SK-N-SH treated with all-trans-retinoic acid at 6 μM for 48 hours (cell line): ENCODE results near the gene RAB4A.
A peak's percentile ranks its signal among the peaks of the same experiment; 100 is the strongest.
"Not testable (repeated sequence)": the region's sequence is repeated elsewhere in the genome, so short reads cannot be mapped to it uniquely, and the experiment has no call there.

Experiments
- ATAC-seq: fragments of 200-7000 bp; cut with Tn5 transposase; 3 replicates; pipeline ENCODE4 v1.9.1; 2020; ENCODE audit warnings: mild to moderate bottlenecking, moderate library complexity
- BACH2 ChIP-seq: fragments of 250-450 bp; sonication (Bioruptor Pico); IDR thresholded peaks from 2 replicates; pipeline ENCODE4 v1.9.0; 2021; ENCODE audit warnings: mild to moderate bottlenecking, borderline replicate concordance
- CSDC2 ChIP-seq: fragments of 250-450 bp; sonication (Bioruptor Pico); IDR thresholded peaks from 2 replicates; pipeline ENCODE4 v1.5.0; 2020; ENCODE audit warnings: mild to moderate bottlenecking, moderate library complexity
- CSRNP3 ChIP-seq: fragments of 250-450 bp; sonication (Bioruptor Pico); IDR thresholded peaks from 2 replicates; pipeline ENCODE4 v1.5.1; 2021; ENCODE audit warnings: mild to moderate bottlenecking, moderate library complexity
- ESRRG ChIP-seq: fragments of 250-450 bp; sonication (Bioruptor Pico); IDR thresholded peaks from 2 replicates; pipeline ENCODE4 v1.6.1; 2021; ENCODE audit warnings: mild to moderate bottlenecking
- GLIS3 ChIP-seq: fragments of 250-450 bp; sonication (Bioruptor Pico); IDR thresholded peaks from 2 replicates; pipeline ENCODE4 v1.5.0; 2020; ENCODE audit warnings: mild to moderate bottlenecking, moderate library complexity
- ISL1 ChIP-seq: fragments of 250-450 bp; sonication (Bioruptor Pico); IDR thresholded peaks from 2 replicates; pipeline ENCODE4 v2.1.2; 2022; ENCODE audit warnings: mild to moderate bottlenecking, moderate library complexity
- OSR1 ChIP-seq: fragments of 250-450 bp; sonication (Bioruptor Pico); IDR thresholded peaks from 2 replicates; pipeline ENCODE4 v1.8.0; 2022; ENCODE audit warnings: moderate library complexity, mild to moderate bottlenecking, inconsistent platforms
- POU6F1 ChIP-seq: fragments of 250-450 bp; sonication (Bioruptor Pico); IDR thresholded peaks from 2 replicates; pipeline ENCODE4 v1.8.0; 2021; ENCODE audit warnings: low read depth, mild to moderate bottlenecking, moderate library complexity, borderline replicate concordance
- PPARA ChIP-seq: fragments of 250-450 bp; sonication (Bioruptor Pico); IDR thresholded peaks from 2 replicates; pipeline ENCODE4 v1.5.0; 2020; ENCODE audit warnings: mild to moderate bottlenecking, borderline replicate concordance
- RARB ChIP-seq: fragments of 250-450 bp; sonication (Bioruptor Pico); IDR thresholded peaks from 2 replicates; pipeline ENCODE4 v1.8.0; 2021; ENCODE audit warnings: mild to moderate bottlenecking, moderate library complexity
- SNAI2 ChIP-seq: fragments of 250-450 bp; sonication (Bioruptor Pico); IDR thresholded peaks from 2 replicates; pipeline ENCODE4 v1.5.0; 2020; ENCODE audit warnings: mild to moderate bottlenecking, moderate library complexity
- TCF4 ChIP-seq: fragments of 250-450 bp; sonication (Bioruptor Pico); IDR thresholded peaks from 2 replicates; pipeline ENCODE4 v1.8.0; 2021; ENCODE audit warnings: mild to moderate bottlenecking, moderate library complexity, borderline replicate concordance
- TOX ChIP-seq: fragments of 250-450 bp; sonication (Bioruptor Pico); IDR thresholded peaks from 2 replicates; pipeline ENCODE4 v1.8.0; 2021; ENCODE audit warnings: mild to moderate bottlenecking, moderate library complexity, borderline replicate concordance
- ZC3H10 ChIP-seq: fragments of 250-450 bp; sonication (Bioruptor Pico); IDR thresholded peaks from 2 replicates; pipeline ENCODE4 v1.5.1; 2021; ENCODE audit warnings: mild to moderate bottlenecking, moderate library complexity
- ZFP3 ChIP-seq: fragments of 250-450 bp; sonication (Bioruptor Pico); IDR thresholded peaks from 2 replicates; pipeline ENCODE4 v1.5.0; 2020; ENCODE audit warnings: mild to moderate bottlenecking, moderate library complexity
- ZFP30 ChIP-seq: fragments of 450-650 bp; formaldehyde crosslinking; IDR thresholded peaks from 2 replicates; pipeline ENCODE4 v1.5.0; 2022; ENCODE audit warnings: mild to moderate bottlenecking, moderate library complexity
- ZNF565 ChIP-seq: fragments of 450-650 bp; formaldehyde crosslinking; conservative IDR thresholded peaks from 2 replicates; pipeline ENCODE4 v1.5.0; 2020; ENCODE audit warnings: low read depth, mild to moderate bottlenecking, moderate library complexity
- ZNF70 ChIP-seq: fragments of 450-650 bp; formaldehyde crosslinking; IDR thresholded peaks from 2 replicates; pipeline ENCODE4 v1.5.0; 2020; ENCODE audit warnings: mild to moderate bottlenecking, moderate library complexity
- ZNF8 ChIP-seq: fragments of 450-650 bp; formaldehyde crosslinking; IDR thresholded peaks from 2 replicates; pipeline ENCODE4 v1.5.0; 2020; ENCODE audit warnings: mild to moderate bottlenecking, moderate library complexity
- TF ChIP-seq, protein P1 (sequence below): fragments of 250-450 bp; sonication (Bioruptor Pico); IDR thresholded peaks from 2 replicates; pipeline ENCODE4 v1.5.0; 2020; ENCODE audit warnings: mild to moderate bottlenecking, moderate library complexity
- TF ChIP-seq, protein P2 (sequence below): fragments of 250-450 bp; sonication (Bioruptor Pico); IDR thresholded peaks from 2 replicates; pipeline ENCODE4 v1.5.1; 2020; ENCODE audit warnings: low read depth, mild to moderate bottlenecking, moderate library complexity
- TF ChIP-seq, protein P3 (sequence below): fragments of 250-450 bp; sonication (Bioruptor Pico); IDR thresholded peaks from 2 replicates; pipeline ENCODE4 v1.8.0; 2020; ENCODE audit warnings: mild to moderate bottlenecking, moderate library complexity, borderline replicate concordance

The RAB4A gene

DNA sequence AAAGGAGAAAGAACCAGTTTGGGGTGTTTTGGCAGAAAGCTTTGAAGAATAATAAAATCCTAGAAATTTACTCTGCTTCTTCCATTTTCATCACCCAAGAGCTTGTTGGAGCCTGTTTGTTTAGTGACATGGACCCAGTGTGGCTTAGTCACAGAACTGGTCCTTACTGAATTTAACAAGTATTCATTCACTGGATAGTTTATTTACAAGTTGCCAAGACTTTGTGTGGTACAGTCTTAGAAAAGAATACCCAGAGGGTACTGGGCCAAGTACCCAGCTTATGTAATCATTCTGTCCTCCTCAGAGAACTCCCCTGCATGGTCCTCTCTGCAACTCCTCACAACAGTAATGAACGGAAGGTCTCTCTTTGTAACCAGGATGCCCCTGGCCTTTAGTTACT, 16.4 kb downstream of the RAB4A start (continued):
- TF ChIP-seq, protein P1, sequence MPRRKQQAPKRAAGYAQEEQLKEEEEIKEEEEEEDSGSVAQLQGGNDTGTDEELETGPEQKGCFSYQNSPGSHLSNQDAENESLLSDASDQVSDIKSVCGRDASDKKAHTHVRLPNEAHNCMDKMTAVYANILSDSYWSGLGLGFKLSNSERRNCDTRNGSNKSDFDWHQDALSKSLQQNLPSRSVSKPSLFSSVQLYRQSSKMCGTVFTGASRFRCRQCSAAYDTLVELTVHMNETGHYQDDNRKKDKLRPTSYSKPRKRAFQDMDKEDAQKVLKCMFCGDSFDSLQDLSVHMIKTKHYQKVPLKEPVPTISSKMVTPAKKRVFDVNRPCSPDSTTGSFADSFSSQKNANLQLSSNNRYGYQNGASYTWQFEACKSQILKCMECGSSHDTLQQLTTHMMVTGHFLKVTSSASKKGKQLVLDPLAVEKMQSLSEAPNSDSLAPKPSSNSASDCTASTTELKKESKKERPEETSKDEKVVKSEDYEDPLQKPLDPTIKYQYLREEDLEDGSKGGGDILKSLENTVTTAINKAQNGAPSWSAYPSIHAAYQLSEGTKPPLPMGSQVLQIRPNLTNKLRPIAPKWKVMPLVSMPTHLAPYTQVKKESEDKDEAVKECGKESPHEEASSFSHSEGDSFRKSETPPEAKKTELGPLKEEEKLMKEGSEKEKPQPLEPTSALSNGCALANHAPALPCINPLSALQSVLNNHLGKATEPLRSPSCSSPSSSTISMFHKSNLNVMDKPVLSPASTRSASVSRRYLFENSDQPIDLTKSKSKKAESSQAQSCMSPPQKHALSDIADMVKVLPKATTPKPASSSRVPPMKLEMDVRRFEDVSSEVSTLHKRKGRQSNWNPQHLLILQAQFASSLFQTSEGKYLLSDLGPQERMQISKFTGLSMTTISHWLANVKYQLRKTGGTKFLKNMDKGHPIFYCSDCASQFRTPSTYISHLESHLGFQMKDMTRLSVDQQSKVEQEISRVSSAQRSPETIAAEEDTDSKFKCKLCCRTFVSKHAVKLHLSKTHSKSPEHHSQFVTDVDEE, result no peak
- no peak for TF ChIP-seq ZFP30 (CRISPR knock-in tag)
- no peak for TF ChIP-seq ZNF565 (CRISPR knock-in tag)
- TF ChIP-seq POU6F1 (CRISPR knock-in tag), result no peak
- TF ChIP-seq SNAI2 (CRISPR knock-in tag), result no peak

DNA sequence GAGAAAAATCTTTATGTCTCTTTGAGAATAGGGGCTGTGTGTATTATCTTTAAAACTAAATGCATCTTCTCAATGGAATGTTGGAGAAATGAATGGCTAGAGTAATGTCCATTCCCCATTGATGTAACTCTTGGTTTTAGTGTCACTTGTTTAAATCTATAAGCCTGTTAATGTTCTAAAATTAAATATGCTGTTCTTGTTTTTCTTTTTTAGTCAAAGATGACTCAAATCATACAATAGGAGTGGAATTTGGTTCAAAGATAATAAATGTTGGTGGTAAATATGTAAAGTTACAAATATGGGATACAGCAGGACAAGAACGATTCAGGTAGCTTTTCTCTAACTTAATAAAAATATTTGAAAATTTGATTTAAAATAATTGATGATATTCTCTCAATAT, 17.6 kb downstream of the RAB4A start:
- TF ChIP-seq ZC3H10 (no peak), ZNF8 (no peak), TCF4 (CRISPR knock-in tag) (no peak), SNAI2 (CRISPR knock-in tag) (no peak), ESRRG (no peak), RARB (no peak), ZFP30 (CRISPR knock-in tag) (no peak), CSDC2 (CRISPR knock-in tag) (no peak)
- TF ChIP-seq, protein P1, result no peak
- TF ChIP-seq, protein P2, sequence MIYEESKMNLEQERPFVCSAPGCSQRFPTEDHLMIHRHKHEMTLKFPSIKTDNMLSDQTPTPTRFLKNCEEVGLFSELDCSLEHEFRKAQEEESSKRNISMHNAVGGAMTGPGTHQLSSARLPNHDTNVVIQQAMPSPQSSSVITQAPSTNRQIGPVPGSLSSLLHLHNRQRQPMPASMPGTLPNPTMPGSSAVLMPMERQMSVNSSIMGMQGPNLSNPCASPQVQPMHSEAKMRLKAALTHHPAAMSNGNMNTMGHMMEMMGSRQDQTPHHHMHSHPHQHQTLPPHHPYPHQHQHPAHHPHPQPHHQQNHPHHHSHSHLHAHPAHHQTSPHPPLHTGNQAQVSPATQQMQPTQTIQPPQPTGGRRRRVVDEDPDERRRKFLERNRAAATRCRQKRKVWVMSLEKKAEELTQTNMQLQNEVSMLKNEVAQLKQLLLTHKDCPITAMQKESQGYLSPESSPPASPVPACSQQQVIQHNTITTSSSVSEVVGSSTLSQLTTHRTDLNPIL (CRISPR knock-in tag), result no peak
- ATAC-seq, result no peak

DNA sequence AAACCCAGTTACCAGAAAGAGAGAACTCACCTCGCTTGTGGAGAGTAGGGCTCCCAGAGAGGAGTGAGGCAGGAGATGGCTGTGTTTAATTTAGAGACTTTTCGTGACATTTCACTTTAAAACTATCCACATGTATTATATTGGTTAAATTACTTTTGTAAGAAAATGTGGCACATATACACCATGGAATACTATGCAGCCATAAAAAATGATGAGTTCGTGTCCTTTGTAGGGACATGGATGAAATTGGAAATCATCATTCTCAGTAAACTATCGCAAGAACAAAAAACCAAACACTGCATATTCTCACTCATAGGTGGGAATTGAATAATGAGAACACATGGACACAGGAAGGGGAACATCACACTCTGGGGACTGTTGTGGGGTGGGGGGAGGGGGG, 20.8 kb downstream of the RAB4A start:
- ATAC-seq, result not testable (repeated sequence)

DNA sequence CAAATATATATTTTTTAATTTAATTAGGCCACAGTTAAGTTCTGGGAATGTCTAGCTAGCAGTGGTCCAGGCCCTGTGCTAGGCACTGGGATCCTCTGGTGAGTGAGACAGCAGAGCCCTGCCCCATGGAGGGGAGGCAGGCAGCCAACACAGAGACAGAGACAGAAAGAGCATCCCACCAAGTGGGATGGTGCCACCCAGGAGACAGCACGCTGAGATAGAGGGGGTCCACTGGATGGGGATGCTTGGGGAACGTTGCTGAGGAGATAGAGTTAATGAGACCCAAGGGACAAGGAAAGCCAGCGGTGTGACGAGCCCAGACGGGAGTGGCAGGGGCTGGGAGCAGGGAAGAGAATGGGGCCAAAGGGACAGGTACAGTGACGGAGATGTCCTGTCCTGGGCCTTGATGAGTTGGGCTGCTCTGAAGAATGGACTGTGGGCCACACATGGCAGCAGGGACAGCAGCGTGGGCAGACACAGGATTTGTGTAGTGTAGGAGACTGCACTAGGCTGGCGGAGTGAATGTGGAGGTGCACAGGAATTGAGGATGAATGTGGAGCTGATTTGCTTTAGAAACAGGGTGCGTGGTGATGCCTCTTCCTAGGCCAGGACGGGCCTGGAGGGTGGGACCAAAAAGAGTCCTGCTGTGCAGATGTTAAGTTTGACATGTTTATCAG, 22.8 kb downstream of the RAB4A start:
- TF ChIP-seq ZNF70 (CRISPR knock-in tag) (no peak), BACH2 (CRISPR knock-in tag) (no peak), PPARA (no peak), OSR1 (no peak), ZNF8 (no peak), TOX (no peak), CSDC2 (CRISPR knock-in tag) (no peak), TCF4 (CRISPR knock-in tag) (no peak), ZFP3 (CRISPR knock-in tag) (no peak), ZC3H10 (no peak), CSRNP3 (CRISPR knock-in tag) (no peak), ISL1 (no peak), ZNF565 (CRISPR knock-in tag) (no peak), RARB (no peak), GLIS3 (CRISPR knock-in tag) (no peak)
- TF ChIP-seq, protein P2 (CRISPR knock-in tag), result no peak
- TF ChIP-seq, protein P3, sequence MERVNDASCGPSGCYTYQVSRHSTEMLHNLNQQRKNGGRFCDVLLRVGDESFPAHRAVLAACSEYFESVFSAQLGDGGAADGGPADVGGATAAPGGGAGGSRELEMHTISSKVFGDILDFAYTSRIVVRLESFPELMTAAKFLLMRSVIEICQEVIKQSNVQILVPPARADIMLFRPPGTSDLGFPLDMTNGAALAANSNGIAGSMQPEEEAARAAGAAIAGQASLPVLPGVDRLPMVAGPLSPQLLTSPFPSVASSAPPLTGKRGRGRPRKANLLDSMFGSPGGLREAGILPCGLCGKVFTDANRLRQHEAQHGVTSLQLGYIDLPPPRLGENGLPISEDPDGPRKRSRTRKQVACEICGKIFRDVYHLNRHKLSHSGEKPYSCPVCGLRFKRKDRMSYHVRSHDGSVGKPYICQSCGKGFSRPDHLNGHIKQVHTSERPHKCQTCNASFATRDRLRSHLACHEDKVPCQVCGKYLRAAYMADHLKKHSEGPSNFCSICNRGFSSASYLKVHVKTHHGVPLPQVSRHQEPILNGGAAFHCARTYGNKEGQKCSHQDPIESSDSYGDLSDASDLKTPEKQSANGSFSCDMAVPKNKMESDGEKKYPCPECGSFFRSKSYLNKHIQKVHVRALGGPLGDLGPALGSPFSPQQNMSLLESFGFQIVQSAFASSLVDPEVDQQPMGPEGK (CRISPR knock-in tag), result no peak
- ATAC-seq, result peak; percentile 15; the same call in 2 of the 3 replicates
